RKO (cell line): ENCODE data around the gene CD27.
"Not testable (repeated sequence)": the region's sequence is repeated elsewhere in the genome, so short reads cannot be mapped to it uniquely, and the experiment has no call there.

ENCODE experiments used
- DNase-seq: peaks from one replicate; pipeline ENCODE4 v3.0.0-alpha.2; 2016; ENCODE audit warnings: low spot score

The CD27 gene

DNA sequence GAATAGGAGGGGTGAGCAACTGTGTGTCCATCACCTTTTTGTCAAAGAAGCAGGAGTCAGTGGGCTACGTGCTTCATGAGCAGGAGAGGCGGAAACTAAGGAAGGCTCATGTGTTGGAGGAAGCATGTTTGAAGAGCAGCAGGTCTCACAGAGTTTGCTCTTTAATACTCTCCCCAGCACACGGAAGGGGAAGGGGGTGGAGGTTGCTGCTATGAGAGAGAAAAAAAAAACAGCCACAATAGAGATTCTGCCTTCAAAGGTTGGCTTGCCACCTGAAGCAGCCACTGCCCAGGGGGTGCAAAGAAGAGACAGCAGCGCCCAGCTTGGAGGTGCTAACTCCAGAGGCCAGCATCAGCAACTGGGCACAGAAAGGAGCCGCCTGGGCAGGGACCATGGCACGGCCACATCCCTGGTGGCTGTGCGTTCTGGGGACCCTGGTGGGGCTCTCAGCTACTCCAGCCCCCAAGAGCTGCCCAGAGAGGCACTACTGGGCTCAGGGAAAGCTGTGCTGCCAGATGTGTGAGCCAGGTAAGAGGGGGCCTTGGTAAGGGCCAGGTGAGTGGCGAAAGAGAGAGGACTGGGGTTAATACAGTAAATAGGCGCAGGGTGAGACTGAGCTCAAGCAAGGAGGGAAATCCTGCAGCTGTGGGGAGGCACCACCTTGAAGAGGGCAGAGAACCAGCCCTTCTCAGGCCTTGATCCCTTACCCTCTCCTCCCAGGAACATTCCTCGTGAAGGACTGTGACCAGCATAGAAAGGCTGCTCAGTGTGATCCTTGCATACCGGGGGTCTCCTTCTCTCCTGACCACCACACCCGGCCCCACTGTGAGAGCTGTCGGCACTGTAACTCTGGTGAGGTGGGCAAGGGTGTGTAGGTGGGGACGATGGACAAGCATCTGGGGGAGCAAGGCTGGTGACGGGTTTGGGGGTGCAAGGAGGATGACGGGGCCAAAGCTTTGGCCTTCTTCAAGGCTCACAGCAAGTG, at the start of gene CD27:
Gene CD27 (plus strand): TSS at position 252 of the 985 bp plus-strand sequence. CDS start 141 bp downstream, at position 393.
- DNase-seq = no peak

- no peak for DNase-seq
Observed at GRCh38 chr12:6396031-6396430, 48.7 kb upstream of the CD27 start.

DNA sequence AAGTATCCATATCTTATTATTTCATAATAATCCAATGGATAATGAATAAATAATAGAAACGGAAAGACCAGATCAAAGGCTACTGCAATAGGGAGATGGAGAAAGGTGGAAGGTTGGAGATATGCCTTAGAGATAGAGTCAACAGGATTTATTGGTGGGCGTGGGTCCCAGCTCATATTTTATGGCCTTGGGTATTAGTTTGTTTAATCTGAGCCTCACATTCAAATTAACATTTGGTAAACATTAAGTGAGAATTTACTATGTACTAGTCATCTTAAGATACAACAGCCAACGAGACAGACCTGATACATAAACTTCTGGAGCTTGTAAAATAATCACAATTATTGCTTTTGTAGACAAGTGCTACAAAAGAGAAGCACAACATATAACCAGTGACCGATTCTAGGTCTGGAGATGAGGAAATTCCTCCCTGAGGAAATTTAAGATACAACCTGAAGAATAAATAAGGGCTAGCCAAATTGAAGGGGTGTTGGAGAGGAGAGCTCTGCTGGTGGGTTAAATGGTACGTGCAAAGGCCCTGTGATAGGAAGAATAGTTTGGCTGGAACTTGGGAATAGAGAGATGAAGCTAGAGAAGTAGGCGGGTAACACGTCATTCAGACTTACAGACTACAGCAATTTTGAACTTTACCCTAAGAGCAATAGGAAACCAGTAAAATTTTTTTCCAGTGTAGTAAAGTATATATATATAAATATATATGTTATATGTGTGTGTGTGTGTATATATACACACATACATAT, 44.7 kb upstream of the CD27 start:
- DNase-seq = no peak

- no peak for DNase-seq
Observed at GRCh38 chr12:6404390-6404789, 40.4 kb upstream of the CD27 start.

DNA sequence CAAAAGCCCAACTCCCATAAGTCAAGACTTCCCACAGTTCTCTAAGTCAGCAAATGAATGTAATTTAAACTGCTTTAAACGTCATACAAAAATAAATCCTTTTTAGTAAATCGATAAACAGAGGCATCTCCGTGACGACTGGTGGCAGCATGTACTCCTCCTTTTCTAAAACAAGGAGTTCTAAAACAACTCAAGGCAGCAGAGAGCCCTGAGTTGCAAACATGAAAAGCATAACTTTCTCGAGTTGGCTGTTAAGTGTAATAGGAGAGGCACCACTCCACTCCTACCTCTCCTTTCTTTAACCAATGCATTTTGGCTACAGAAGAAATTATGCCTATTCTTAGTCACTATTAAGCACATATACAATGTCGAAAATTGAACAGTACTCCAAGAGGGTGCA, 38.8 kb upstream of the CD27 start:
- no peak for DNase-seq

DNA sequence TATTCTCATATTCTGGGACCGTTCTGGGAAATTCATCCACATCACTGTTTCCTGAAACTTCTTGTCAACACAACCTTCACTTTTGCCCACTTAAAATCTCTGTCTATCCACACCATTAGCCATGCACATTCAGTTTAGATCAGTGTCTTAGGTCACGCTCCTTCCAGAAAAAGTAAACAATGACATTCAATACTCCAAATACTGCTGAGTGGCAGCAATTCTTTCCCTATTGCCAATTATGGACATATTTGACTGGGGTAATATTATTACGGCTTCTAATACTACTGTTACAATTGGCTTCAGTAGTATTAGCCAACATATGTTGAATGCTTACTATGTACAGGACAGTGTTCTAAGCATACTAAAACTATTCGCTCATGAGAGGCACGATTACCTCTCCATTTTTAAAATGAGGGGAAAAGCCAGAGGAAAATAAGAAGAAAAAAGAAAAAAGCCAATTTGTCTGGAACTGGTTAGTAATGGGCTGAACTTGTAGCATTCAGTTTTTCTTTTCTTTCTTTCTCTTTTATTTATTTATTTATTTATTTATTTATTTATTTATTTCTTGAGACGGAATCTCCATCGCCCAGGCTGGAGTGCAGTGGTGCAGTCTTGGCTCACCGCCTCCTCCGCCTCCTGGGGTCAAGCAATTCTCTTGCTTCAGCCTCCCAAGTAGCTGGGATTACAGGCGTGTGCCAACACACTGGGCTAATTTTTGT, 37.4 kb upstream of the CD27 start:
- DNase-seq = no peak

DNA sequence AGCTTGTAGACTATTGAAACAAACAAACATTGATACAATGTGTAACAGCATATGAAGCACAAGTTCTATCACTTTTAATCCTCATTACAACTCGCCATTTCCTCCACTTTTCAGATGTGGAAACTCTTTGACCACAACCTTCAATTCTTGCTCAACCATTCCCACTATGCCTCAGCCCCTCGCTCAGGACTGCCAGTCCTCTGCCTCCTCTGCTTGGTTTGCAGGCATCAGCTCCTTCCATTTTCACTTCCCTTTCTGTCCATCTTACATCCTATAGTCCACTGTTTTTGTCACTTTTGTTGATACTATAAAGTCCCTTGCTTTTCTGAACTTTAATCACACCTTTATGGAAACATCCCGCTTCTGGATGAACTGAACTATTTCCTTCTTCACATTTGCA, 28.2 kb upstream of the CD27 start:
- DNase-seq = no peak

GRCh38 chr12:6418796-6419195, 26.0 kb upstream of the CD27 start:
- no peak for DNase-seq

- DNase-seq = no peak
Observed at GRCh38 chr12:6420364-6420763, 24.4 kb upstream of the CD27 start.

DNA sequence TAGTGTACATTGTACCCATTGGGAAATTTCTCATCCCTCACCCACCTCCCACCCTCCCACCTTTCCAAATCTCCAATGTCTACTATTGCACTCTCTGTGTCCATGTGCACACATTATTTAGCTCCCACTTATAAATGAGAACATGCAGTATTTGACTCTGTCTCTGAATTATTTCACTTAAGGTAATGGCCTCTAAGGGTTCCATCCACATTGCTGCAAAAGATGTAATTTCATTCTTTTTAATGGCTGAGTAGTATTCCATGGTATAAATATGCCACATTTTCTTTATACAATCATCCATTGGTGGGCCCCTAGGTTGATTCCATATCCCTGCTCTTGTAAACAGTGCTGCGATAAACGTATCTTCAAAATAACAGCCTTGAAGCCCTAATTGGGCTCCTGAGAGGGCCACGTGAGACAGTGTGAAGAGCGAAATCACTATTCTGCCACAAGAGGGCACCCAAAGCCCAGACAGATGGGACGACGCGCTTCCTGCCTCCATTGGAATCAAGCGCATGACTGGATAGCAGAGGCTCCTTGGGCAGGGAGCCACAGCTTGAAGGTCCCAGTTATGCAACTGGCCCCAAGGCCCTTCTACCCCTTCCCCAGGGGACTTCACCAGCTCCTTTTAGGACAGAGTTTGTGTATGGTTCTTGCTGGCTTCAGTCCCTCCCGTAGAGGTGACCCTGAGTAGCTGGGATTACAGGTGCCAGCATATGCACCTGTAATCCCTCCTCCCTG, 21.3 kb upstream of the CD27 start:
- DNase-seq = peak; percentile 92

GRCh38 chr12:6424008-6424347, 20.8 kb upstream of the CD27 start:
- DNase-seq = no peak

- no peak for DNase-seq
Observed at GRCh38 chr12:6424866-6425265, 19.9 kb upstream of the CD27 start.

DNA sequence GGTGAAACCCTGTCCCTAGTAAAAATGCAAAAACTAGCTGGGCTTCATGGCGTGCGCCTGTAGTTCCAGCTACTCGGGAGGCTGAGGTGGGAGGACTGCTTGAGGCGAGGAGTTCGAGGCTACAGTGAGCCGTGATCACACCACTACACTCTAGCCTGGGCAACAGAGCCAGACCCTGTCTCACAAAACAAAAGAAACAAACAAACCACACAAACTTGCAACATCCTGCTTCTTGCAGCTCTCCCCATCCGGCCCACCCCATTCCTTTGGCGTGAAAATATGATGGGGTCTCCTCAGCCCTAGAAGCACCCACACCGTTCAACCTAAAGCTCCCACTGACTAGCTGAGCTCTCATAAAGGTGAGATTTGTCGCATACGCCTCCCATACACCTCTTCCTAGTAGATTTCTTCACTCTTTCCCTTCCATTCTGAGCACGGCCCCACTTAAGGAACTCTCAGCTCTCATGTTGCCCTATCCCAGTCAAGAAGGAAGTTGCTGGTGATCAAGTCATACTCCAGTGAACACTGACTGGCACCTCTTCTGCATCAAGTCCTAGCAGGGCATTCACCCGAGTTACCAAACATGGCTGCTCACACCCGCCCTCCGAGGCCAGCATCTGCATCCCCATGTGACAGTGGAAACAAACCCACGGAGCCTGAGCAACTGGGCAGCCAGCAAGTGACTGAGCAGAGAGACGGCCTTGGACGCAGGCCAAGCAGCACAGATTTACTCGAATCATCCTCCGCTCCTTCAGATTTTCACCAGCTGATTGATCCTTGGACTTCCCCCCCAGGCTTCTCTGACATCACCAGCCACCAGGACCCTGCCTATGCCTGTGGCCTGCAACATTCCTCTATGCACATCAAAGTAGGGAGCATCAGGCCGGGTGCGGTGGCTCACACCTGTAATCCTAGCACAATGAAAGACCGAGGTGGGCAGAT, 18.9 kb upstream of the CD27 start:
- no peak for DNase-seq

DNA sequence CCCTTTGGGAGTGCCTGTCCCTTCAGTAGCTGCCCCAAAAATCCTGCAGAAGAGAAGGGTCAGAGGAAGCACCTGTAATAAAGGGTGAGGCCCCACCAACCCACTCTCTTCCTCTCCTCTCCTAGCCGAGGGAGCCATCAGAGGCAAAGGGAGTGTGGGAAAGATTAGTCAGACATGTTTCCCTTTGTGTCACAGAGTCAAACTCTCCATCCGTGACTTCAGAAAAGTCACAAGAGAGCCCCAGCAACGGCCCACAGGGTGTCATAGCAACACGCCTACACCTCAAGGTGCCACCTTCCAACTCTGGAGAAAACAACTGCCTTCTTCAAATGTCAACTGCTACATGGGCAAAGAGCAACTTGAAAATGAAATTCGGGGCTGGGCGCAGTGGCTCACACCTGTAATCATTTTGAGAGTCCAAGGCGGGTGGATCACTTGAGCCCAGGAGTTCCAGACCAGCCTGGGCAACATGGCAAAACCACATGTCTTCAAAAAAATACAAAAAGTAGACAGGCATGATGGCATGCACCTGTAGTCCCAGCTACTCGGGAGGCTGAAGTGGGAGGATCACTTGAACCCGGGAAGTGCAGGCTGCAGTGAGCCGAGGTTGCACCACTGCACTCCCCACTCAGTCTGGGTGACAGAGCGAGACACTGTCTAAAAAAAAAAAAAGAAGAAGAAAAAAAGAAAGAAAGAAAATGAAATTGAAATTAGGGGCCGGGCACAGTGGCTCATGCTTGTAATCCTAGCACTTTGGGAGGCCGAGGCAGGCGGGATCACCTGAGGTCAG, 17.7 kb upstream of the CD27 start:
- DNase-seq = no peak

- not testable (repeated sequence) for DNase-seq
Observed at GRCh38 chr12:6427796-6428195, 17.0 kb upstream of the CD27 start.

- DNase-seq = no peak
Observed at GRCh38 chr12:6428326-6428725, 16.4 kb upstream of the CD27 start.

GRCh38 chr12:6430124-6430989, 14.4 kb upstream of the CD27 start:
- peak; percentile 46 for DNase-seq

GRCh38 chr12:6432991-6433390, 11.8 kb upstream of the CD27 start:
- no peak for DNase-seq
